GM21717 (cell line): Measurements from ENCODE around the gene CTCF.

ENCODE experiments used
- ATAC-seq: cut with Tn5 transposase; IDR thresholded peaks from one replicate; pipeline ENCODE4 v1.9.1; 2021; ENCODE audit warnings: mild to moderate bottlenecking, moderate library complexity; ENCODE audit not compliant: unreplicated experiment

The CTCF gene

GRCh38 chr16:67534431-67534830 is 27.9 kb upstream of the CTCF start:
- ATAC-seq: no peak

GRCh38 chr16:67535201-67535600 is 27.1 kb upstream of the CTCF start:
- ATAC-seq: no peak

- ATAC-seq: no peak
These were observed 25.1 kb upstream of the CTCF start for GRCh38 chr16:67537270-67537635.

- ATAC-seq: no peak
These were observed 24.4 kb upstream of the CTCF start for GRCh38 chr16:67537636-67538591.

GRCh38 chr16:67538666-67539101 is 23.6 kb upstream of the CTCF start:
- no peak for ATAC-seq

GRCh38 chr16:67539271-67539670 is 23.1 kb upstream of the CTCF start:
- no peak for ATAC-seq

GRCh38 chr16:67539691-67540635 is 22.4 kb upstream of the CTCF start:
- ATAC-seq: no peak

- ATAC-seq: no peak
These were observed 21.6 kb upstream of the CTCF start for GRCh38 chr16:67540756-67541155.

- ATAC-seq: no peak
These were observed 20.7 kb upstream of the CTCF start for GRCh38 chr16:67541391-67542263.

- ATAC-seq: no peak
These were observed 19.9 kb upstream of the CTCF start for GRCh38 chr16:67542464-67542863.

- no peak for ATAC-seq
These were observed 19.3 kb upstream of the CTCF start for GRCh38 chr16:67543036-67543435.

GRCh38 chr16:67543582-67543981 is 18.7 kb upstream of the CTCF start:
- no peak for ATAC-seq

- ATAC-seq: no peak
These were observed 17.9 kb upstream of the CTCF start for GRCh38 chr16:67544329-67544841.

- no peak for ATAC-seq
These were observed 17.3 kb upstream of the CTCF start for GRCh38 chr16:67544844-67545664.

GRCh38 chr16:67545665-67546024 is 16.7 kb upstream of the CTCF start:
- ATAC-seq: no peak

GRCh38 chr16:67546091-67546501 is 16.2 kb upstream of the CTCF start:
- ATAC-seq: no peak

- no peak for ATAC-seq
These were observed 15.4 kb upstream of the CTCF start for GRCh38 chr16:67546761-67547422.

- no peak for ATAC-seq
These were observed 14.7 kb upstream of the CTCF start for GRCh38 chr16:67547423-67548264.
